GM21390 (cell line): ENCODE results near the gene HMBS.
"Not testable (repeated sequence)": the region's sequence is repeated elsewhere in the genome, so short reads cannot be mapped to it uniquely, and the experiment has no call there.

Experiments used
- ATAC-seq: cut with Tn5 transposase; IDR thresholded peaks from one replicate; pipeline ENCODE4 v1.9.1; 2021; ENCODE audit not compliant: unreplicated experiment

The HMBS gene

GRCh38 chr11:119084663-119085436 lies at the start of gene HMBS:
HMBS (plus strand) TSS chr11:119084881; CDS start chr11:119085034, 153 bp downstream.
- peak; percentile 92 for ATAC-seq

- no peak for ATAC-seq
Observed at GRCh38 chr11:119038884-119039283, 45.8 kb upstream of the HMBS start.

GRCh38 chr11:119039471-119039870 lies 45.2 kb upstream of the HMBS start:
- not testable (repeated sequence) for ATAC-seq

GRCh38 chr11:119041821-119042514 lies 42.7 kb upstream of the HMBS start:
- no peak for ATAC-seq

GRCh38 chr11:119042927-119043326 lies 41.8 kb upstream of the HMBS start:
- no peak for ATAC-seq

- ATAC-seq = no peak
Observed at GRCh38 chr11:119044708-119045107, 40.0 kb upstream of the HMBS start.

GRCh38 chr11:119046489-119046888 lies 38.2 kb upstream of the HMBS start:
- no peak for ATAC-seq

- ATAC-seq = no peak
Observed at GRCh38 chr11:119047205-119047604, 37.5 kb upstream of the HMBS start.

GRCh38 chr11:119048644-119049043 lies 36.0 kb upstream of the HMBS start:
- no peak for ATAC-seq

- no peak for ATAC-seq
Observed at GRCh38 chr11:119049081-119049480, 35.6 kb upstream of the HMBS start.

- ATAC-seq = no peak
Observed at GRCh38 chr11:119051440-119052162, 33.1 kb upstream of the HMBS start.

- no peak for ATAC-seq
Observed at GRCh38 chr11:119052163-119052814, 32.4 kb upstream of the HMBS start.

GRCh38 chr11:119054418-119054817 lies 30.3 kb upstream of the HMBS start:
- ATAC-seq = no peak

GRCh38 chr11:119055901-119056300 lies 28.8 kb upstream of the HMBS start:
- no peak for ATAC-seq

GRCh38 chr11:119056421-119056999 lies 28.2 kb upstream of the HMBS start:
- peak; percentile 1 for ATAC-seq

- ATAC-seq = peak; percentile 94
Observed at GRCh38 chr11:119057000-119057769, 27.5 kb upstream of the HMBS start, which contains the start of gene HYOU1. HYOU1 (minus strand) TSS chr11:119057205; CDS start chr11:119056160, 1,045 bp downstream.

- ATAC-seq = not testable (repeated sequence)
Observed at GRCh38 chr11:119059128-119059527, 25.6 kb upstream of the HMBS start.

- no peak for ATAC-seq
Observed at GRCh38 chr11:119061256-119061655, 23.4 kb upstream of the HMBS start.

- no peak for ATAC-seq
Observed at GRCh38 chr11:119062779-119063178, 21.9 kb upstream of the HMBS start.

GRCh38 chr11:119065369-119065768 lies 19.3 kb upstream of the HMBS start:
- no peak for ATAC-seq
